Measurements from ENCODE around the gene IMPDH1. TPM values are rescaled to one million over a fixed set of nuclear protein-coding genes. Genes with fewer than 3 reads are reported as not detected.

Gene IMPDH1
- total and polyA plus RNA-seq, 4 donors = 25.9 to 136 (median 61.9) TPM

- H3K9ac ChIP-seq (ENCODE audit: insufficient read depth in 1 of 2, low read length in 2 of 2) = peak overlapping the region in 1 of 2 donors; percentile 57
- peaks cover 0 to 9% (median 3%) of the 10 kb centered on the region in 4 donors for H3K36me3 ChIP-seq (ENCODE audit: control insufficient read depth in 4 of 4, insufficient read depth in 4 of 4, low read length in 4 of 4)
- peaks cover 5 to 47% (median 17%) of the 10 kb centered on the region in 5 donors for H3K4me1 ChIP-seq (ENCODE audit: control insufficient read depth in 5 of 5, insufficient read depth in 5 of 5, low read length in 5 of 5)
- WGBS, 2 donors = 48 to 60% methylated on average over 21 to 23 of the region's 23 CpGs
- DNase-seq (peak; percentile 97 to 99 (median 98)), ATAC-seq (ENCODE audit: insufficient read depth, low FRiP score) (no peak)
- H3K27me3 ChIP-seq (ENCODE audit: control insufficient read depth in 3 of 3, insufficient read depth in 3 of 3, low read length in 2 of 3) = no peaks in the 10 kb centered on the region
- peak overlapping the region; percentile 88 to 94 for H3K27ac ChIP-seq (ENCODE audit: low read depth in 1 of 2, low read length in 1 of 2)
- TF ChIP-seq CTCF (IDR thresholded peaks at IDR 0.05; ENCODE audit: control extremely low read depth, extremely low read depth) = no peak
- peaks cover 0 to 2% (median 0%) of the 10 kb centered on the region in 4 donors for H3K9me3 ChIP-seq (ENCODE audit: control insufficient read depth in 4 of 4, insufficient read depth in 3 of 4, low read length in 3 of 4)
- no peak overlapping the region for H3K4me3 ChIP-seq
Measured at GRCh38 chr7:128453836-128454804, 44.3 kb upstream of the IMPDH1 start.

- 86 to 100% methylated on average over 1 of the region's 1 CpG for WGBS, 2 donors
- no peak for TF ChIP-seq CTCF (IDR thresholded peaks at IDR 0.05; ENCODE audit: control extremely low read depth, extremely low read depth)
- no peak for ATAC-seq (ENCODE audit: insufficient read depth, low FRiP score)
- no peak for DNase-seq
- Histone ChIP-seq H3K4me1 (ENCODE audit: control insufficient read depth in 5 of 5, insufficient read depth in 5 of 5, low read length in 5 of 5) (peaks cover 5 to 32% (median 7%) of the 10 kb centered on the region in 5 donors), H3K9ac (ENCODE audit: insufficient read depth in 1 of 2, low read length in 2 of 2) (no peak overlapping the region), H3K4me3 (no peak overlapping the region), H3K9me3 (ENCODE audit: control insufficient read depth in 4 of 4, insufficient read depth in 3 of 4, low read length in 3 of 4) (peaks cover 0 to 2% (median 0%) of the 10 kb centered on the region in 4 donors), H3K36me3 (ENCODE audit: control insufficient read depth in 4 of 4, insufficient read depth in 4 of 4, low read length in 4 of 4) (peaks cover 0 to 7% (median 3%) of the 10 kb centered on the region in 4 donors), H3K27ac (ENCODE audit: low read depth in 1 of 2, low read length in 1 of 2) (no peak overlapping the region), H3K27me3 (ENCODE audit: control insufficient read depth in 3 of 3, insufficient read depth in 3 of 3, low read length in 2 of 3) (no peaks in the 10 kb centered on the region)
Measured at GRCh38 chr7:128452552-128452951, 42.8 kb upstream of the IMPDH1 start.

- H3K27ac ChIP-seq (ENCODE audit: low read depth in 1 of 2, low read length in 1 of 2) = no peak overlapping the region
- peaks cover 5 to 20% (median 10%) of the 10 kb centered on the region in 5 donors for H3K4me1 ChIP-seq (ENCODE audit: control insufficient read depth in 5 of 5, insufficient read depth in 5 of 5, low read length in 5 of 5)
- peaks cover 0 to 6% (median 0%) of the 10 kb centered on the region in 4 donors for H3K9me3 ChIP-seq (ENCODE audit: control insufficient read depth in 4 of 4, insufficient read depth in 3 of 4, low read length in 3 of 4)
- H3K4me3 ChIP-seq = no peak overlapping the region
- no peaks in the 10 kb centered on the region for H3K36me3 ChIP-seq (ENCODE audit: control insufficient read depth in 4 of 4, insufficient read depth in 4 of 4, low read length in 4 of 4)
- 90 to 91% methylated on average over 5 of the region's 5 CpGs for WGBS, 2 donors
- no peak overlapping the region for H3K9ac ChIP-seq (ENCODE audit: insufficient read depth in 1 of 2, low read length in 2 of 2)
- no peak for DNase-seq
- TF ChIP-seq CTCF (IDR thresholded peaks at IDR 0.05; ENCODE audit: control extremely low read depth, extremely low read depth) = no peak
- no peak for ATAC-seq (ENCODE audit: insufficient read depth, low FRiP score)
- H3K27me3 ChIP-seq (ENCODE audit: control insufficient read depth in 3 of 3, insufficient read depth in 3 of 3, low read length in 2 of 3) = no peaks in the 10 kb centered on the region
Measured at GRCh38 chr7:128450913-128451312, 41.1 kb upstream of the IMPDH1 start.
